GM19351 (cell line): ENCODE data around the gene SDHD.
"Not testable (repeated sequence)": the region's sequence is repeated elsewhere in the genome, so short reads cannot be mapped to it uniquely, and the experiment has no call there.

ENCODE experiments used
- ATAC-seq: cut with Tn5 transposase; IDR thresholded peaks from one replicate; pipeline ENCODE4 v1.9.1; 2021; ENCODE audit warnings: mild to moderate bottlenecking, moderate library complexity; ENCODE audit not compliant: unreplicated experiment

Gene SDHD

GRCh38 chr11:112086422-112087191 is at the start of gene SDHD, which contains the start of gene TIMM8B:
Gene SDHD, plus strand, starts transcription at chr11:112086873. Its CDS starts 35 bp downstream, at chr11:112086908.
Gene TIMM8B, minus strand, starts transcription at chr11:112086756. Its CDS starts 33 bp downstream, at chr11:112086723.
- peak; percentile 93 for ATAC-seq

- no peak for ATAC-seq
These were observed 49.1 kb upstream of the SDHD start for GRCh38 chr11:112037527-112037926.

- ATAC-seq: no peak
These were observed 44.3 kb upstream of the SDHD start for GRCh38 chr11:112042161-112042960.

GRCh38 chr11:112042961-112043304 is 43.7 kb upstream of the SDHD start:
- no peak for ATAC-seq

GRCh38 chr11:112044961-112045360 is 41.7 kb upstream of the SDHD start:
- no peak for ATAC-seq

- ATAC-seq: not testable (repeated sequence)
These were observed 40.0 kb upstream of the SDHD start for GRCh38 chr11:112046647-112047046.

- not testable (repeated sequence) for ATAC-seq
These were observed 38.4 kb upstream of the SDHD start for GRCh38 chr11:112048256-112048655.

- no peak for ATAC-seq
These were observed 36.9 kb upstream of the SDHD start for GRCh38 chr11:112049777-112050176.

GRCh38 chr11:112050721-112051120 is 36.0 kb upstream of the SDHD start:
- peak; percentile 88 for ATAC-seq

- ATAC-seq: no peak
These were observed 34.9 kb upstream of the SDHD start for GRCh38 chr11:112051768-112052167.

GRCh38 chr11:112057170-112057569 is 29.5 kb upstream of the SDHD start:
- ATAC-seq: no peak

- no peak for ATAC-seq
These were observed 28.6 kb upstream of the SDHD start for GRCh38 chr11:112058103-112058502.

GRCh38 chr11:112062923-112063322 is 23.8 kb upstream of the SDHD start:
- no peak for ATAC-seq

- ATAC-seq: peak; percentile 94
These were observed 12.5 kb upstream of the SDHD start, which contains the start of the genes NKAPD1 and PIH1D2 for GRCh38 chr11:112073941-112074811. Gene NKAPD1, plus strand, starts transcription at chr11:112074299. Its CDS starts 1,276 bp downstream, at chr11:112075575. Gene PIH1D2, minus strand, starts transcription at chr11:112074017. Its CDS starts 843 bp downstream, at chr11:112073174.

GRCh38 chr11:112082729-112083128 is 3.9 kb upstream of the SDHD start:
- no peak for ATAC-seq

- peak; percentile 40 for ATAC-seq
These were observed 751 bp upstream of the SDHD start for GRCh38 chr11:112085822-112086421.

- no peak for ATAC-seq
These were observed 539 bp downstream of the SDHD start for GRCh38 chr11:112087212-112087611.

GRCh38 chr11:112095302-112095701 is 8.6 kb downstream of the SDHD start:
- not testable (repeated sequence) for ATAC-seq

GRCh38 chr11:112096194-112096593 is 9.5 kb downstream of the SDHD start:
- no peak for ATAC-seq
